NCI-H345 (cell line): ENCODE measurements around the gene LHPP.

Experiments used
- DNase-seq: peaks from one replicate; lab custom pipeline; 2025; lab: John Stamatoyannopoulos, UW

The LHPP gene

DNA sequence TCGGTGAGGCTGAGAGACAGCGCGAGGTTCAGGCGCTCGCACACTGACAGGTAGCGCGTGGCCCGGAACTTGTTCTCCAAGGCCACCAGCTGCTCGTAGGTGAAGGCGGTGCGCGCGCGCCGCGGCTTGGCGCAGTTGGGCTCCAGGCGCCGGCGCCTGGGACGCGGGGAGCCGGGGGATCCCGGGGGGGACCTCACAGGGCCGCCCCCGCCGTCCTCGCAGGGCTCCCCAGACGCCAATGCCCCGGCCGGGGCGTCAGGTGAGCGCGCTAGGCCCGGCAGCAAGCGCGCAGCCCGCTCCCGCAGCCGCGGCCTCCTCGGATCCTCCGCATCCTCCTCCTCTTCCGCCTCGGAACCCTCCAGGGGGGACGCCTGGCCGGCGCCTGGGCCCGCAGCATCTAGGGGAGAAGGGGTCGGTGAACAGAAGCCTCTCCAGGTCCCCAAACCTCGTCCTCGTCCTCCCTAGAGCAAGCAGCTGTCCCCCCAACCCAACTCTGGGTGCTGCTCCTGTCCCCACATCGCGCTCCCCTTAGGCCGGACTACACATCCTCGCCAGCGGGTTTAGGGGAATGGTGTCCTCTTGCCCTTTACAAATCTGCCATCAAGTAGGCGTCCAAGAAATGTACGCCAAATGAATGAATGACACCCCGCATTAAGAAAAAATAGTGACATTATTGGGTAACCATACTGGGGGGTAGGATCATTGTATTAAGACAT, 13.7 kb upstream of the LHPP start:
- DNase-seq, result peak; percentile 6

DNA sequence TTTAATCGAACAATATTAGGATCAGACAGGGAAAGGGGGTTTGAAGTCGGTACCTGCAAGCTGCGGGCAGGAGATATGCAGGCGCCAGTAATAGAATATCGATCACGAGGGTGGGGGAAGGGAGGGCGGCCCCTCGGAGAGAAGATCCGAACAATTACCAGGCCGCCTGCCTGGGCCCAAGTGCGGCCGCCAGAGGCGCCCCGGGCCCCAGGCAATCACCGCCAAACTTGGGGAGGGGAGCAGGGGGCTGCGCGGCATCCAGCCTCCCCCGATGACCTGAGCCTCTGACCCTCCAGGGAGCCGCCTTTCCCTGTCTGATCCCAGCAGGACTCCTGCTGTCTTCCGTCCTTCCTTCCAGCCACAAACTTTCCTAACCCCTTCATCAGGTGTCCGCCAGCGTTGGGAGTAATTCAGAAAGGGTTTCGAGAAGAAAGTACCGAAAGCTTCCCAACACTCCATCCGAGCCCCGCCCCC, 12.9 kb upstream of the LHPP start:
- DNase-seq, result no peak

DNA sequence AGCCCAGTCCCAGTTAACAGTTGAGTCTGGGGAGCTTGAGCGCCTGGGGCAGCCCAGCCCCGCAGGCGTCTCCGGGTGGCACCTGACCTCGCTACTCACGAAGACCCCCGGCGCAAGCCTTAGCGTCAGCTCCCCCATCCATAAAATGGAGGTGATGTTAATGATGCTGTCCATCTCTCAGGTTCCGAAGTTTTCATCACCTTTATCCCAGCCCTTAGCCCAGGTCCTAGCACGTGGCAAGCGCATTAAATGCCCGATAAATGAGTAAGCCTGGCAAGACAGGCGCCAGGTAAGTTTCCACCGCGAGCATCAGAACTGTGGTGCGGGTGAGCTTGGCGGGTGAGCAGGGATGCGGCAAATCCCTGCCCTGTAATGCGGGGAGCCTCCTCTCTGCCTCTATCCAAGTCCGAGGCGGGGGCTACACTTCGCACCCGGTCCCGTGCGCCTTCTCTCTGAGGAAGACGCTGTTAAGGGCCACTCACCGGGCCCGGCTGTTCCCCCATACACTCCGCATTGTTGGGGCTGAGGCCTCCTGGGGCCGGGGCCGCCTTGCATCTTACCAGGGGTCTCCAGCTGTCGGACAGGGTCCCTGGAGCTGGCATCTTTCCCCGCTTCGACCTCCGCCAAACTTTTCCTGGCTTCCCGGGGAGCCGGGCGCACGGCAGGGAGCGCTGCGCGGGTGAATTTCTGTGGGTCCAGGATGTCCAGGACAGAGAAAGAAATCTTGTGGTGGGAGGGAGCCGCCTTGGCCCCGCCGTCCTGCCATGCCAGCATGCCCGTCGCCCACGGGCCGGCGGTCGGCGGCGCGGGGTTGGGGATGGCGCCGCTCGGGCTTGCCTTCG, 12.2 kb upstream of the LHPP start:
- DNase-seq, result no peak

DNA sequence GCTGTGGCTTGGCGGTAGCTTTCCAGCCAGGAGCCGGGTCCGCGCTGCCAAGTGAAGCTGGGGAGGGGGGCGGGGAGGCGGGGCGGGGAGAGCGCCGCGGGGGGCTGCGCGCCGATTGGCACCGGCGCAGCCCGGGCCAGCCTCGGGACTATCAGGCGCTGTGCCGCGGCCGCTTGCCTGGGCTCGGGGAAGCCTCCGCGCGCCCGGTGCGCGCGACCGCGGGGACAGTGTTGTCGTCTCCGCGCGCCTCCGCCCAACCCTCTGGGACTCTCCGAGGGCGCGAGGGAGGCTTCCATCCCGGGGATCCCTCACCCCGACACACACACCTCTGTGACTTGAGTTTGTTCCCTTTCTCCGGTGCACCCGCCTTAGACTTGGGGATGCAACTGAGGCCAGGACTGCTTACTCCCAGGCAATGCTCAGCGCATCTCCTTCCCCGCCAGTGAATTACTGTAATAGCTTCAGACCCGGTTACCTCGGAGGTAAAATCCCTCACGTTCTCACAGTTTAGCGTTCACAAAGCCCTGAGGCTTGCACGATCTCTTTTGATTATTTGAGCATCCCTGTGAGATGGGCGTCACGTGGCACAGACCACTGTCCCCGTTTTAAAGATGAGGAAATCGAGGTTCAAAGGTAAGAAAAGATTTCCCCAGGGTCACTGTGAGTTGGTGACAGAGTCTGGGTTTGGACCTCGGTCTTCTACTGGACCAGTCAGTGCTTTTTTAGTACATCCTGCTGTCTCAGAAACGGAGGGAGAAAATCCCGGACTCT, 11.4 kb upstream of the LHPP start, which contains the start of gene NKX1-2:
Gene NKX1-2 (minus strand): TSS at position 24 of the 771 bp plus-strand sequence. CDS start 92 bp downstream, outside the sequence.
- peak; percentile 30 for DNase-seq

DNA sequence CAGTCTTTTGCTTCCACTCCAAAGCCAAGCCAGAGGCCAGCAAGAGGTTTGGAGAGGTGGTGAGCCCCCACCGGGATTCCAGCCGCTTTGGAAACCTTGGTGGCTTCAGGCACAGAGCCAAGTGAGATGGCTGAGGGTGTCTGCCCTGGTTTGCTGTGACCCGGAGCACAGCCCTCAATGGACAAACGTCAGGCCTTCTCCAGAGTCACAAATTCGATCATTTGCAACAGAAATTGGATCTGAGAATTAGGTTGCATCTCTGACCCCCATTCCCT, 10.9 kb upstream of the LHPP start:
- no peak for DNase-seq

DNA sequence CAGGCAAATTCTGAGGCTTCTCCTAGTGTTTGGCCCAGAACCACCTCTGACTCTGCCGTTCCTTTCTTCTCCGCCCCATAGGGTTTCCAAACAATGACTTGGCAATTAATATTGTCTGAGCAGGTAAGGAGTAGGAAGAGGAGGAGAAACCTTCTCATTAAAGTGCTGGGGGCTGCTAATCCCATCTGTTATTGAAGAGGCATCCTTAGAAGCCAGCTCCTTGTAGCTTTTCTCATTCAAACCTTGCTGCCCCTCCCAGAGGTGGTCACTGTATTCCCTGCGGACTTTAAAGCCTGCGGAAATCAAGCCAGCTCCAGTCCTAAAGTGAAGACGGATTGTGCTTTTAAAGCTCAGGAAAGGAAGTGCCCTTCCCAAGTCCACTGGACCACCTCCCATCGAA, 10.3 kb upstream of the LHPP start:
- no peak for DNase-seq

DNA sequence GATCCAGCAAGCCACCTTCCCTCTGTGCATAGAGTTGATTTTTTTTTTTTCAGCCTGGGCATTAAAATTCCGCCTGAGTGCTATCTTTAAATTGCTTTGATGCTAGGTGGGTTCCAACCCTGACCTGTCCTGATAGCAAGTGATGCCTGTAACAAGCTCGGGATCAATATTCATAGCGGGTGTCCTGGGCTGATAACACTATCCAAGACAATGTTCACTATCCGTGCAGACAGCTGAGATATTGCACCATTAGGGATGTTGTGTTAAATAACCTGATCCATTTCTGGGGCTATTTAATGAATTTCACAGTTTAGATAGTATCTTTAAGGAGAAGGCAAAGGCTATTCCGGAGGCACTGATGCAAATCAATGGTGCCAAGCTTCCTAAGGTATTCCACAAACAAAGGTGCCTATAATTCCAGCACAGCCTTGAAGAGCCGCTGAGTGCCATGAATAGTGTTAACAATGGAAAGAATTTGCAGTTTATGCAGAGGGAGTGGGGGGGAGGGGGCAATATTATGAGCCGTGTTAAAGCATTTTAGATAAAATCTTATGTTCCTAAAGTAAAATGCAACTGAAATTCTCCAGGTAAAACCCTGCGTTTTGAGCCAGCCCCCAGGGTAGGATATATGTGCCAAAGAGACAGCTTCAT, 7.5 kb upstream of the LHPP start:
- DNase-seq, result no peak

DNA sequence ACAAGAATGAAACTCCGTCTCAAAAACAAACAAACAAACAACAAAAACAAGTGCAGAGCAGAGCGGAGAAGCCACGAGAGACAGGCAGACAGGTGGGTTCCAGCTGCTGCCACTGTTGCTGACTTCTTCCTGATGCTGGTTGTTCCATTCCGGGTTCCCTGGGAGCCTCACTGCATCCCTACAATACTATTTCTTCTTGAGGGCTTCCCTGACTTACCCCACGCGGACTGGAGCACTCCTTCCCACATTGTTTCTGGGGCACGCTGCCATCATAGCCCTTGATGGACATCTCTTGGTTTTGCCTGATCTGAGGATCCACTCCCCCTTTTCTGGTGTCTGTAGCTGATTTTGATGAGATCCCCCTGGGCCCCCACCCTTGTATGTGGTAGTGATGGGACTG, 6.2 kb upstream of the LHPP start:
- DNase-seq, result no peak

DNA sequence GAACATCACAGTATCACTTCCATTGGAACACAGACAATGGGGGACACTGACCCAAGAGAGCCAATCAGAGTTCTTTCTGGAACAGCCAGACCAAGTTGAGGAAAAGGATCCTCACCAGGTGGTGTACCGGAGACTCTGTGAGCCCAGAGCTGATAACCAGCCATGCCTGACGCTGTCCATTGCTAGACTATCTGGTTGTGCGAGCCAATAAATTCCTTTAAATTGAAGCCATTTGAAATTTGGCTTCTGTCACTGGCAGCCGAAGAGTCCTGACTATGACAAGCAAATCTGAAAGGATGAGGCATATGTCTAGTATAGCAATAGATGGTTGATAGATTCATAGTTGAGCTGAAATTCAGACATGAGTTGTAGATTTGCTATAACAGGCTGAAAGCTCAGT, 3.1 kb upstream of the LHPP start:
- no peak for DNase-seq

DNA sequence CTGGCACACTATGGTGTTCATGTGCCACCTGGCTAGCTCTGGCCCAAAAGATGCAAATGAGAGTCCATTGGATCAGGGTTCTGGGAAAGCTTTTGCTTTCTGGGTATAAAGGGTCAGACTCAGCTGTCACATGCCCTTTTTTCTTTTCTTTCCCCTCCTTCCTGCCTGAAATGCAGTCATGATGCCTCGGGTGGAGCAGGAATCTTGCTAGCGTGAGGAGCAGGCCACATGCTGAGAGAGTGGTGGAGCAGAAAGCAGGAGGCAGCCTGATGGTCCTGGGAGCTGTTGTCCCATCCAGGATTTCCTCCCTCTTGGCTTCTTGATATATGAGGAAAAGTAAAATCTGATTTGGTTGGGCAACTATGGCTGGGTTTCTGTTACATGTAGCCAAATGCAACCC, 2.7 kb upstream of the LHPP start:
- no peak for DNase-seq

DNA sequence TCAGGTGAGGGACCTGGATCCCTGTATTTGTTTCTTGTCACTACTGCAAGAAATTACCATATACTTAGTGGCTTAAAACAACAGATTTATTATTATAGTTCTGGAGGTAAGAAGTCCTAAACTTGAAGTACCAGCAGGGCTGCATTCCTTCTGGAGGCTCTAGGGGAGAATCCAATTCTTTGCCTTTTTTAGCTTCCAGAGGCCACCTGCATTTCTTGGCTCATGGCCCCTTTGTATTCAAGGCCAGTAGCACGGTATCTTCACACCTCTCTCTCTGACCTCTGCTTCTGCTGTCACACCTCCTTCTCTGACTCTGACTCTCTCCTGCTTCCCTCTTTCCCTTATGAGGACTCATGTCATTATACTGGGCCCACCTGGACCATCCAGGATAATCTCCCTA, 2.2 kb upstream of the LHPP start:
- DNase-seq, result no peak

DNA sequence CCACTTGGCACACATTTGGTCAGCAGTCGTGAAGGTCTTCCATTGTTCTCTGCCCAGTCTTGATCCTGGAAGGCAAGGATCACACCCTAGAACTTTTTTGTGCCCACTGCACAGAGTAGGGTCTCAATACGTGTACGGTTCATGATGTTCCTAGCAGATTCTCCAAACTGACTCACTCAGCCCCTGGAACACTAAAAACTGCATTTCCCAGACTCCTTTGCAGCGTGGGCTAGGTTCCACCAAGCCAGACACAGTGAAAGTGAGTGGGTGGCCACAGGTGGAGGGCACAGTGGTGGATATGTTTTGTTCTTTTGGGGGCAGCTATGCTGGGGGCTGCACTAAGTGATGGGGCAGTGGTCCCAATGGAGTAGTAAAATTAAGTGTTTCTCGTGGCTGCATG, 1.5 kb upstream of the LHPP start:
- DNase-seq, result no peak

DNA sequence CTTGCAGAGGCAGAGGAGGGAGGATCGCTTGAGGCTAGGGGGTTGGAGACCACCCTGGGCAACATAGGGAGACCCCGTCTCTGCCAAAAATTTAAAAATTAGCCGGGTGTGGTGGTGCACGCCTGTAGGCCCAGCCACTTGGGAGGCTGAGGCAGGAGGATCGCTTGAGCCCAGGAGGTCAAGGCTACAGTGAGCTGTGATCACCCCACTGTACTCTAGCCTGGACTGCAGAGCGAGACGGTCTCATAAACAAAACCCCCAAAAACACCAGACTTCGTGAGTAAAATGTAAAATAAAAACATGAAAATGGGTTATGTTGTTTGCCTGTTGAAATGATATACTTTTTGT, 699 bp downstream of the LHPP start:
- no peak for DNase-seq

DNA sequence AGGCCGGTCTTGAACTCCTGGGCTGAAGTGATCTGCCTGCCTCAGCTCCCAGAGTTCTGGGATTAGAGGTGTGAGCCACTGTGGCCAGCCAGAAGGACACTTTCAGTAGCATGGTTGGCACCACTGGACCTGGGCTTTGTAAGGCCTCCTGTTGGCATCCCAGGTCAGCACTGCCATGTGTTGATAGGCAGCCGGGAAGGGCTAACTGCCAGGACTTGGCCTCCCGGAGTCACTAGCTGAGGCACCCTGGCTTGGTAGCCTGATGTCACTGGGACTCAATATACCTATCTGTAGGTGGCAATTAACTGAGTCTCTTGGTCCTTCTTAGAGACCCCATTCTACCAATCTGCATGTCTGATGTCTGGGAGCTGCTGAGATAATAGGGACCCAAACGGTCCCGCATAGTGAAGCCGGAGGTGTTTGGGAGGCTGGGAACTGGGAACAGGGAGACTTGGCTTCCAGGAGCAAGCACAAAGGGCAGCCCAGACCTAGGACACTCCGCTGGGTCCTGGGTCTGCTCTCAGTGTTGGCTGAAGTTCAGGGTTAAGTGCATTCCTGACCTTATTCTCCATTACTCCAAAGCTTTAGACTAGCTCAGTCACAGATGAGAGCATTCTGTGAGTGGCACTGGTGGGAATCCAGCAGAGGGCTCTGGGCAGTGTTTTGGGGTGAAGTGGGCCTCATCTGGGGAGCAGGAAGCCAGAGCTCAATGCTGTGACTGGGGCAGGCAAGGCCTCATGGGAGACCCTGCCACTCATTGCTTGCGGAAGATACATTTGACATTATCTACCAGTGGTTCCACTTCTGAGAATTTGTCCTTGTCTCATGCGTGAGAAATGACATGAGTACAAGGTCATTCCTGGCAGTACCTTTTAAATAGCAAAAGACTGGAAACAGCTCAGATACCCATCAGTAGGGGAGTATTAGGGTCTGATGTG, 2.7 kb downstream of the LHPP start:
- no peak for DNase-seq

DNA sequence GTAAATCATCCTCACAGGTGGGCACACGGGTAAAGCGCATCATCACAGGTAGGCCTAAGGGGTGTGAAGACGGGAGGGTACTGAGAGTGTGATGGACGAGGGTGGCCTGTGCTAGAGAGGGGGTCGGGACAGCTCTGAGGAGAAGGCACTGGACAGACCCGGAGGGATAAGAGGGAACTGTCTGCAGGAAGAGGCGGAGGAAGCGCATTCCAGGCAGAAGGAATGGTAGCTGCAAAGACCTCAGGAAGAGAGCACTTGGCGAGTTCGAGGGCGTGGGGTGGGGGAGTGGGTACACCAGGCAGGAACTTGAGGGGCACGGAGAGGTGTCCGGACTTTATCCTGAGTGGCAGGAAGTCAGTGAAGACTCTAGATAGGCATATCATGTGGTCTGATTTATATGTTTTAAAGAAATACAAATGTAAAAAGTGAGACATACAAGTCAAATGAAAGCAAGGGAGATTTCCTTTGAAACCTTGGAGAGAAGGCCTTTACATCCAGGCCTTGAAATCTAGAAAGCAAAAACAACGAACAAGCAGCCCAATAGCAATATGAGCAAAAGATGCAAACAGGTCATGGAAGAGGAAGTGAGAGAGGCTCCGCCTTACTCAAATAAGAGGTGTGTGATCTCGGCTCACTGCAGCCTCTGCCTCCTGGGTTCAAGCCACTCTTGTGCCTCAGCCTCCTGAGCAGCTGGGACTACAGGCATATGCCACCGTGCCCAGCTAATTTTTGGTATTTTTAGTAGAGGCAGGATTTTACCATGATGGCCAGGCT, 3.6 kb downstream of the LHPP start:
- DNase-seq, result no peak

DNA sequence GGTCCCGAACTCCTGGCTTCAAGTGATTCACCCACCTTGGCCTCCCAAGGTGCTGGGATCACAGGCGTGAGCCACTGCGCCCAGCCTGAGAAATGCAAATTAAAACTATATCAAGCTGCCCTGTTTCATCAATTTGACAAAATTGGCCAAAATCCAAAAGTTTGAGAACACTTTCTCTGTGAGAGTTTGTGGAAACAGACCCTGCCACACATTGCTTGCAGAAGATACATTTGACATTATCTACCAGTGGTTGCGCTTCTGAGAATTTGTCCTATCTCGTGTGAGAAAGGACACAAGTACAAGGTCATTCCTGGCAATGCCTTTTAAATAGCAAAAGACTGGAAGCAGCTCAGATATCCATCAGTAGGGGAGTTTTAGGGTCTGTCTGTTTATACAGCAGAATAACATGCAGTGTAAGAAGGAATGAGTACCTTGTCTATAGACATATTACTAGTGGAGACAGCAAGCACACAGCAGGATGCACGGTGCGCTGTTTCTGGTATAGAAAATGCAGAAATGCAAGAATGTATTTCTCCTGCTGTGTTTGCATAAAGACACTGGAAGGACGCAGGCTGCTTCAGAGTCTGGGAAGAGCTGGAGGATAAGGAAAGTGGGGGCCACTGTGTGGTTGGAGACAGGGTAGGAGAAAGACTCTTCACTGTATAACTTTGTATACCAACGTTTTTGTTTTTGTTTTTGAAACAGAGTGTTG, 4.3 kb downstream of the LHPP start:
- no peak for DNase-seq

DNA sequence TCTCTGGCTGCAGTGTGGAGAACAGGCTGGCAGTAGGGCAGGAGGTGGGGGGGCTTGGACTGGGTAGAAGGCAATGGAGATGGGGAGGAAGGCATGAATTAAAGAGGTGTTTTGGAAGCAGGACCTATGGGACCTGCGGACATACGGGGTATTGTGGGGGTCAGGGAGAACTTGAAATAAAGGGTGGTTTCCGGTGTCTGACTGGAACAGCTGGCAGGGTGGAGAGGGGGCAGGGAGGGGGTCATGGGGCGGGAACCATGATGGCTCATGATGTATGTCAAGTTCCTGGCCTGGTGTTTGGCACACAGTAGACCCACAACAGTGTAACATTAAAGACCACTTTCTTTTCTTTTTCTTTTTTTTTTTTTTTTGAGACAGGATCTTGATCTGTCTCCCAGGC, 5.5 kb downstream of the LHPP start:
- DNase-seq, result no peak

DNA sequence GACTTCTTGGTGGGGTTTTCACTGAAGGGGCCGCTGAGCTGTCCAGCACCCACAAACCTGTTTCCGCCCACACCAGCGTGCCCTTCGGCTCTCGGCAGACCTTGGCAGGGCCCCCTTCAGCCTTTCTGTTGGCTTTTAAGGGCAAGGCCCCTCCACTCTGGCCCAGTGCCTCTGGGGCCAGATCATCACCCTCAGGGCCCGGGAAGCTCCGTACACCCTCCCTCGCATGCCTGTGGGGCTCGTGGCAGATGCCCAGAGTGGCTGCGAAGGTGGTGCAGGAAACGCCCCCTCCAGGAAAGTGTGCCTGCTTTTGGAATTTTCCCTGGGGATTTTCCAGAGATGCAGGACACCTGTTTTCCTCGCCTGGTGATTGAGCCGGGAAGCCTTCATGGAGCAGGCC, 7.0 kb downstream of the LHPP start:
- DNase-seq, result no peak

DNA sequence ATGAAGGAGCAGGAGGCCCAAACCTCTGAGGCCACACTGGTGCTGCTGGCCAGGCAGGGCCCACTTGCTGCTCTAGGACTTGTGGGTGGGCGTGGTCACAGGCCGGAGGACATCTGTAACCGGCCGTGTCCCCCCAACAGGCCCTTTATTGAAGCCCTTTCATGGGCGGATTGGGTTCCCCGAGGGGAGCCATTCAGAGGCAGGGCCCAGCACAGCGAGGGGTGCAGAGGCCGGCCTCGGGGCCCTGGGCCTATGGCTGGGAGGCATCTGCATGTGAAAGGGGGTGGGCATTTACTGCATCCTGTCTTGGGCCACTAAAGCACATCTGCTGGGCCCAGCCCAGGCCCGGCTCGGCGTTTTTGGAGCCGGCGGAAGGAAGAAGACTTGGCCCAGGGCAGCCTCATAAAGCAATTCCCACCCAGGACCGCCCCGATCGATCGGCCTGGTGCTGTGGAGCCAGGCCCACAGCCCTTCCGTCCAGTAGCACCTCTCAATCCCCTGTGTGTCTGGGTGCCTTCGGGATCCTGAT, 8.4 kb downstream of the LHPP start:
- DNase-seq, result no peak
